ENCODE results near the gene CMSS1. TPM values are rescaled to one million over a fixed set of nuclear protein-coding genes. Genes with fewer than 3 reads are reported as not detected.

CMSS1 gene
- total RNA-seq, 1 experiment from 2014 or later: 64.1 TPM

GRCh38 chr3:100207886-100208285, 390.2 kb downstream of the CMSS1 start:
- Histone ChIP-seq H3K9ac (ENCODE audit: low read length) (no peak overlapping the region), H2AFZ (ENCODE audit: low read depth, low read length, poor library complexity, severe bottlenecking) (no peak overlapping the region), H3K36me3 (ENCODE audit: control insufficient read depth in 1 of 2, insufficient read depth in 2 of 2, low read length in 2 of 2) (no peaks in the 10 kb centered on the region), H3K4me2 (ENCODE audit: low read length) (no peak overlapping the region), H3K4me3 (replicated peaks in 1 of 2; ENCODE audit: low read depth in 1 of 2, low read length in 2 of 2) (no peak overlapping the region), H3K9me2 (ENCODE audit: insufficient read depth) (no peaks in the 10 kb centered on the region), H3K79me2 (ENCODE audit: insufficient read depth, low read length) (no peaks in the 10 kb centered on the region), H3K27ac (ENCODE audit: low read depth, low read length) (no peak overlapping the region), H3K9me3 (ENCODE audit: control insufficient read depth in 1 of 2, insufficient read depth in 1 of 2, low read depth in 1 of 2, low read length in 2 of 2) (no peaks in the 10 kb centered on the region), H3K4me1 (ENCODE audit: control insufficient read depth in 1 of 2, insufficient read depth in 2 of 2, low read length in 2 of 2) (no peaks in the 10 kb centered on the region), H3K27me3 (ENCODE audit: insufficient read depth, low read length) (no peaks in the 10 kb centered on the region), H4K20me1 (ENCODE audit: insufficient read depth) (no peaks in the 10 kb centered on the region)
- BruUV-seq (replicated peaks): no TSS peak
- ChIA-PET POLR2A (no interaction called here), CTCF (no interaction called here), RAD21 (ENCODE audit: low non-redundant PET in 1 of 2, low total read pairs in 2 of 2, uncharacterized antibody in 2 of 2, unreplicated experiment in 2 of 2) (no interaction called here)
- intact Hi-C loops (cut with micrococcal nuclease): no loop called here
- no peak for ATAC-seq
- TF ChIP-seq ZFX (IDR thresholded peaks at IDR 0.05) (no peak), EGR1 (IDR thresholded peaks at IDR 0.05; ENCODE audit: low read depth) (no peak), SRF (IDR thresholded peaks at IDR 0.05; ENCODE audit: low read depth) (no peak), EZH2phosphoT487 (IDR thresholded peaks at IDR 0.05; ENCODE audit: borderline replicate concordance) (no peak), CTCF (IDR thresholded peaks at IDR 0.05 in 2 of 3, conservative IDR thresholded peaks at IDR 0.05 in 1 of 3; ENCODE audit: borderline replicate concordance in 1 of 3, insufficient read depth in 1 of 3, low read depth in 2 of 3, low read length in 2 of 3) (no peak), YY1 (IDR thresholded peaks at IDR 0.05; ENCODE audit: extremely low read depth, insufficient replicate concordance, low read depth, low read length) (no peak), MAX (IDR thresholded peaks at IDR 0.05) (no peak)
- no peak for DNase-seq (ENCODE audit: low read depth, low spot score)

GRCh38 chr3:100209169-100209568, 391.5 kb downstream of the CMSS1 start:
- no peak overlapping the region for H2AFZ ChIP-seq (ENCODE audit: low read depth, low read length, poor library complexity, severe bottlenecking)
- no peaks in the 10 kb centered on the region for H3K36me3 ChIP-seq (ENCODE audit: control insufficient read depth in 1 of 2, insufficient read depth in 2 of 2, low read length in 2 of 2)
- BruUV-seq (replicated peaks): no TSS peak
- POLR2A ChIA-PET: no interaction called here
- no peak overlapping the region for H3K9ac ChIP-seq (ENCODE audit: low read length)
- no peaks in the 10 kb centered on the region for H3K4me1 ChIP-seq (ENCODE audit: control insufficient read depth in 1 of 2, insufficient read depth in 2 of 2, low read length in 2 of 2)
- CTCF ChIA-PET: no interaction called here
- H3K27ac ChIP-seq (ENCODE audit: low read depth, low read length): no peak overlapping the region
- H3K79me2 ChIP-seq (ENCODE audit: insufficient read depth, low read length): no peaks in the 10 kb centered on the region
- no peak for DNase-seq (ENCODE audit: low read depth, low spot score)
- H4K20me1 ChIP-seq (ENCODE audit: insufficient read depth): no peaks in the 10 kb centered on the region
- no peaks in the 10 kb centered on the region for H3K9me3 ChIP-seq (ENCODE audit: control insufficient read depth in 1 of 2, insufficient read depth in 1 of 2, low read depth in 1 of 2, low read length in 2 of 2)
- H3K27me3 ChIP-seq (ENCODE audit: insufficient read depth, low read length): no peaks in the 10 kb centered on the region
- no peaks in the 10 kb centered on the region for H3K9me2 ChIP-seq (ENCODE audit: insufficient read depth)
- no peak for ATAC-seq
- no peak overlapping the region for H3K4me2 ChIP-seq (ENCODE audit: low read length)
- RAD21 ChIA-PET (ENCODE audit: low non-redundant PET in 1 of 2, low total read pairs in 2 of 2, uncharacterized antibody in 2 of 2, unreplicated experiment in 2 of 2): no interaction called here
- intact Hi-C loops (cut with micrococcal nuclease): no loop called here
- no peak overlapping the region for H3K4me3 ChIP-seq (replicated peaks in 1 of 2; ENCODE audit: low read depth in 1 of 2, low read length in 2 of 2)
- TF ChIP-seq EGR1 (IDR thresholded peaks at IDR 0.05; ENCODE audit: low read depth) (no peak), FOSL1 (IDR thresholded peaks at IDR 0.05; ENCODE audit: low read depth) (no peak), SIN3A (IDR thresholded peaks at IDR 0.05; ENCODE audit: low read depth) (no peak), ZNF274 (IDR thresholded peaks at IDR 0.05; ENCODE audit: low read depth, low read length) (no peak), EZH2phosphoT487 (IDR thresholded peaks at IDR 0.05; ENCODE audit: borderline replicate concordance) (no peak), POLR2AphosphoS5 (IDR thresholded peaks at IDR 0.05; ENCODE audit: low read depth, low read length) (no peak), SRF (IDR thresholded peaks at IDR 0.05; ENCODE audit: low read depth) (no peak), ATF3 (IDR thresholded peaks at IDR 0.05) (no peak), EZH2 (IDR thresholded peaks at IDR 0.05) (no peak), REST (IDR thresholded peaks at IDR 0.05; ENCODE audit: low read depth) (no peak), SP1 (IDR thresholded peaks at IDR 0.05; ENCODE audit: low read depth) (no peak)
